Body of pancreas (tissue), 4 donors: Measurements from ENCODE around the gene SOBP.

Experiments used
- CTCF ChIP-seq, 7 experiments: fragments of 450-650 bp in 4 of 7; fragments of 200-600 bp in 3 of 7; sonication (generic) in 3 of 7; IDR thresholded peaks; one replicate each; pipeline ENCODE4 v1.5.1; 2016 to 2019; ENCODE audit warnings: antibody characterized with exemption in 7 of 7
- POLR2A ChIP-seq, 3 donors: fragments of 450-650 bp; IDR thresholded peaks; one replicate each; pipeline ENCODE4 v1.6.1; 2016; ENCODE audit warnings: antibody characterized with exemption in 3 of 3, mild to moderate bottlenecking in 2 of 3

DNA sequence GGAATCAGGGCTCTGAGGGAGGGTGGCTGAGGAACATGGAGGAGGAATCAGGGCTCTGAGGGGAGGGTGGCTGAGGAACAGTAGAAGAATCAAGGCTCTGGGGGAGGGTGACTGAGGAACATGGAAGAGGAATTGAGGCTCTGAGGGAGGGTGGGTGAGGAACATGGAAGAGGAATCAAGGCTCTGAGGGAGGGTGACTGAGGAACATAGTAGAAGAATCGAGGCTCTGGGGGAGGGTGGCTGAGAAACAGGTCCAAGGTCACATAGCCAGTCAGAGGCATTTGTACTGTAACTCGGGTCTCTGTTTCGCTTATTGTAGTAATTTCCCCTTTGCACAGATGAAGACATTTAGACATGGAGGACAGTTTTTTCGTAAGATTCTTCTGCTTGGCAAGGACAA is 164.8 kb downstream of the SOBP start:
- TF ChIP-seq CTCF (IDR thresholded peaks at IDR 0.05) = no peak
- TF ChIP-seq POLR2A (IDR thresholded peaks at IDR 0.05) = no peak
